ENCODE data around the gene ITGA7.

Gene ITGA7

GRCh38 chr12:55700255-55701018, 7.3 kb downstream of the ITGA7 start:
- peak; percentile 76 for DNase-seq (ENCODE audit: low read depth)
- TF ChIP-seq MYC (IDR thresholded peaks at IDR 0.05; ENCODE audit: low read depth, low read length) (no peak), POLR2A (IDR thresholded peaks at IDR 0.05; ENCODE audit: extremely low read depth, insufficient read length) (no peak)
- TF ChIP-seq, protein P1, sequence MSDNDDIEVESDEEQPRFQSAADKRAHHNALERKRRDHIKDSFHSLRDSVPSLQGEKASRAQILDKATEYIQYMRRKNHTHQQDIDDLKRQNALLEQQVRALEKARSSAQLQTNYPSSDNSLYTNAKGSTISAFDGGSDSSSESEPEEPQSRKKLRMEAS (IDR thresholded peaks at IDR 0.05; ENCODE audit: low read depth, low read length) = peak; percentile 53; the same call in 1 of the 2 replicates
- TF ChIP-seq, protein P2, sequence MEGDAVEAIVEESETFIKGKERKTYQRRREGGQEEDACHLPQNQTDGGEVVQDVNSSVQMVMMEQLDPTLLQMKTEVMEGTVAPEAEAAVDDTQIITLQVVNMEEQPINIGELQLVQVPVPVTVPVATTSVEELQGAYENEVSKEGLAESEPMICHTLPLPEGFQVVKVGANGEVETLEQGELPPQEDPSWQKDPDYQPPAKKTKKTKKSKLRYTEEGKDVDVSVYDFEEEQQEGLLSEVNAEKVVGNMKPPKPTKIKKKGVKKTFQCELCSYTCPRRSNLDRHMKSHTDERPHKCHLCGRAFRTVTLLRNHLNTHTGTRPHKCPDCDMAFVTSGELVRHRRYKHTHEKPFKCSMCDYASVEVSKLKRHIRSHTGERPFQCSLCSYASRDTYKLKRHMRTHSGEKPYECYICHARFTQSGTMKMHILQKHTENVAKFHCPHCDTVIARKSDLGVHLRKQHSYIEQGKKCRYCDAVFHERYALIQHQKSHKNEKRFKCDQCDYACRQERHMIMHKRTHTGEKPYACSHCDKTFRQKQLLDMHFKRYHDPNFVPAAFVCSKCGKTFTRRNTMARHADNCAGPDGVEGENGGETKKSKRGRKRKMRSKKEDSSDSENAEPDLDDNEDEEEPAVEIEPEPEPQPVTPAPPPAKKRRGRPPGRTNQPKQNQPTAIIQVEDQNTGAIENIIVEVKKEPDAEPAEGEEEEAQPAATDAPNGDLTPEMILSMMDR (IDR thresholded peaks at IDR 0.05; ENCODE audit: low read depth, low read length) = no peak
- H3K4me3 ChIP-seq (ENCODE audit: low read depth, low read length) = no peak overlapping the region

GRCh38 chr12:55699471-55700055, 8.1 kb downstream of the ITGA7 start:
- no peak overlapping the region for H3K4me3 ChIP-seq (ENCODE audit: low read depth, low read length)
- no peak for DNase-seq (ENCODE audit: low read depth)
- TF ChIP-seq MYC (IDR thresholded peaks at IDR 0.05; ENCODE audit: low read depth, low read length) = no peak
- TF ChIP-seq, protein P1 (IDR thresholded peaks at IDR 0.05; ENCODE audit: low read depth, low read length) = no peak

- no peak overlapping the region for H3K4me3 ChIP-seq (ENCODE audit: low read depth, low read length)
- TF ChIP-seq POLR2A (IDR thresholded peaks at IDR 0.05; ENCODE audit: extremely low read depth, insufficient read length) (no peak), MYC (IDR thresholded peaks at IDR 0.05; ENCODE audit: low read depth, low read length) (no peak)
- TF ChIP-seq, protein P1 (IDR thresholded peaks at IDR 0.05; ENCODE audit: low read depth, low read length) = no peak
- DNase-seq (ENCODE audit: low read depth) = no peak
Measured at GRCh38 chr12:55698965-55699364, 8.7 kb downstream of the ITGA7 start.

DNA sequence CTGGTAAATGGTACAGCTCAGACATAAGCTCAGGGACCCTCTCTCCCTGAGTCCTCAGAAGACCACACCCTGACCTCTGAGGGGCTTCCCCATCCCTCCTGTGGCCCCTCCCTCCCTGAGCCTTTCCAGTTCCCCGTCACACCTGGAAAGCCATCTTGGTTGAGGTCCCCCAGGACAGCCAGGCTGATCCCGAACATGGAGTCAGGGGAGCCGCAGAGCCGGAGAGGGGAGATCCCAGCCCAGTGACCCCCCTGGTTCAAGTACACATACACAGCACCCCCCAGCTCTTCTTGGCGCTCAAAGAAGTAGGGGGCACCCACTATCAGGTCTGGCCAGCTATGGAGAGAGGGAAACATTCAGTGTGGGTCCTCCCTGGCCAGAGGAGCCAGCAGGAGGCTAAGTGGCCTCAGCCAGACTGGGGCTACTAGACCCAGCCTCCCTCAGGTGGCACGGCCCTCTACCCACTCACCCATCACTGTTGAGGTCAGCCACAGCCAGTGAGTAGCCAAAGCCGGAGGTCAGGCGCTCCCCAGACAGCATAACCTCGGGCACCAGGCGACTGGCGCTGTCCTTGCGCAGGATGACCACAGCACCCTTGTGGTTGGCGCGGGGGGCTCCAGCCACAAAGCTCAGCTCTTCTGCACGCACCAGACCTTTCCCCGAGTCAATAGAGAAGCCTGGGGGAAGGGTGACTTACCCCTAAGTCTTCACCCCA, 9.3 kb downstream of the ITGA7 start:
- DNase-seq (ENCODE audit: low read depth) = no peak
- no peak overlapping the region for H3K4me3 ChIP-seq (ENCODE audit: low read depth, low read length)
- TF ChIP-seq POLR2A (IDR thresholded peaks at IDR 0.05; ENCODE audit: extremely low read depth, insufficient read length) = no peak
- TF ChIP-seq, protein P1 (IDR thresholded peaks at IDR 0.05; ENCODE audit: low read depth, low read length) = no peak
- no peak for TF ChIP-seq MYC (IDR thresholded peaks at IDR 0.05; ENCODE audit: low read depth, low read length)

GRCh38 chr12:55697686-55698085, 10.0 kb downstream of the ITGA7 start:
- TF ChIP-seq, protein P2 (IDR thresholded peaks at IDR 0.05; ENCODE audit: low read depth, low read length) = no peak
- TF ChIP-seq POLR2A (IDR thresholded peaks at IDR 0.05; ENCODE audit: extremely low read depth, insufficient read length) (no peak), MYC (IDR thresholded peaks at IDR 0.05; ENCODE audit: low read depth, low read length) (no peak)
- TF ChIP-seq, protein P1 (IDR thresholded peaks at IDR 0.05; ENCODE audit: low read depth, low read length) = no peak
- no peak for DNase-seq (ENCODE audit: low read depth)

GRCh38 chr12:55696796-55697462, 10.8 kb downstream of the ITGA7 start:
- no peak for DNase-seq (ENCODE audit: low read depth)
- H3K4me3 ChIP-seq (ENCODE audit: low read depth, low read length) = no peak overlapping the region
- no peak for TF ChIP-seq MYC (IDR thresholded peaks at IDR 0.05; ENCODE audit: low read depth, low read length)
- TF ChIP-seq, protein P2 (IDR thresholded peaks at IDR 0.05; ENCODE audit: low read depth, low read length) = no peak
- TF ChIP-seq, protein P1 (IDR thresholded peaks at IDR 0.05; ENCODE audit: low read depth, low read length) = no peak
- no peak for TF ChIP-seq POLR2A (IDR thresholded peaks at IDR 0.05; ENCODE audit: extremely low read depth, insufficient read length)

More at GRCh38 chr12:55697686-55698085, 10.0 kb downstream of the ITGA7 start:
- no peak overlapping the region for H3K4me3 ChIP-seq (ENCODE audit: low read depth, low read length)
